Liver (tissue), 3 donors: ENCODE data around the gene IL1R2.

ENCODE experiments used
- CTCF ChIP-seq: fragments of 150-350 bp; IDR thresholded peaks from 2 replicates; pipeline ENCODE4 v1.5.1; 2017; ENCODE audit warnings: improper control_type of control experiment, low read depth, low read length; ENCODE audit not compliant: missing input control
- FOXA2 ChIP-seq: IDR thresholded peaks from 2 replicates; pipeline ENCODE4 v1.6.1; 2016; ENCODE audit warnings: antibody characterized with exemption
- REST ChIP-seq: IDR thresholded peaks from 2 replicates; pipeline ENCODE4 v1.6.1; 2016; ENCODE audit warnings: antibody characterized with exemption, mild to moderate bottlenecking
- RXRA ChIP-seq, 2 donors: IDR thresholded peaks; 2 replicates each; pipeline ENCODE4 v1.6.1; 2017 to 2018; ENCODE audit warnings: antibody characterized with exemption in 2 of 2, mild to moderate bottlenecking in 1 of 2
- donor health status: healthy.
- donor health status: healthy.

GRCh38 chr2:102040229-102040628, 48.5 kb downstream of the IL1R2 start:
- TF ChIP-seq REST = no peak
- no peak for TF ChIP-seq CTCF
- no peak for TF ChIP-seq FOXA2
- TF ChIP-seq RXRA (IDR thresholded peaks at IDR 0.05) = no peak
